ENCODE results near the gene PSMD3. TPM values are rescaled to one million over a fixed set of nuclear protein-coding genes. Genes with fewer than 3 reads are reported as not detected.

PSMD3 gene
- total RNA-seq, 1 donor from 2014 or later, result 93.1 TPM

- no peak for TF ChIP-seq CTCF (IDR thresholded peaks at IDR 0.05)
- intact Hi-C loops (cut with DNase I), result no loop called here
- Histone ChIP-seq H3K27me3 (no peaks in the 10 kb centered on the region), H3K4me3 (no peak within 1 kb of the TSS), H3K4me1 (no peaks in the 10 kb centered on the region), H3K27ac (no peak within 1 kb of the TSS), H3K9me3 (no peaks in the 10 kb centered on the region), H3K36me3 (no peaks in the 10 kb centered on the region)
- no peak for DNase-seq (ENCODE audit: low spot score in 2 of 2)
These were observed 17.9 kb upstream of the PSMD3 start, which contains the start of gene GSDMA for GRCh38 chr17:39962642-39963220. GSDMA (plus strand) TSS chr17:39963004; CDS start chr17:39965688, 2,684 bp downstream.

- DNase-seq (ENCODE audit: low spot score in 2 of 2), result no peak
- intact Hi-C loops (cut with DNase I), result no loop called here
- H3K36me3 ChIP-seq, result no peaks in the 10 kb centered on the region
- no peak for TF ChIP-seq CTCF (IDR thresholded peaks at IDR 0.05)
- H3K27ac ChIP-seq, result no peak overlapping the region
- H3K27me3 ChIP-seq, result no peaks in the 10 kb centered on the region
- H3K4me1 ChIP-seq, result no peaks in the 10 kb centered on the region
- no peaks in the 10 kb centered on the region for H3K9me3 ChIP-seq
- H3K4me3 ChIP-seq, result no peak overlapping the region
These were observed 16.8 kb upstream of the PSMD3 start for GRCh38 chr17:39963829-39964228.

- intact Hi-C loops (cut with DNase I), result no loop called here
- no peak for DNase-seq (ENCODE audit: low spot score in 2 of 2)
- H3K9me3 ChIP-seq, result no peaks in the 10 kb centered on the region
- H3K27ac ChIP-seq, result no peak overlapping the region
- no peaks in the 10 kb centered on the region for H3K27me3 ChIP-seq
- H3K4me3 ChIP-seq, result no peak overlapping the region
- TF ChIP-seq CTCF (IDR thresholded peaks at IDR 0.05), result no peak
- H3K4me1 ChIP-seq, result no peaks in the 10 kb centered on the region
- H3K36me3 ChIP-seq, result no peaks in the 10 kb centered on the region
These were observed 15.4 kb upstream of the PSMD3 start for GRCh38 chr17:39965017-39965699.

- Histone ChIP-seq H3K36me3 (no peaks in the 10 kb centered on the region), H3K4me1 (no peaks in the 10 kb centered on the region), H3K27me3 (no peaks in the 10 kb centered on the region), H3K9me3 (no peaks in the 10 kb centered on the region), H3K4me3 (no peak overlapping the region), H3K27ac (no peak overlapping the region)
- intact Hi-C loops (cut with DNase I), result no loop called here
- no peak for DNase-seq (ENCODE audit: low spot score in 2 of 2)
- no peak for TF ChIP-seq CTCF (IDR thresholded peaks at IDR 0.05)
These were observed 13.8 kb upstream of the PSMD3 start for GRCh38 chr17:39966771-39967170.

DNA sequence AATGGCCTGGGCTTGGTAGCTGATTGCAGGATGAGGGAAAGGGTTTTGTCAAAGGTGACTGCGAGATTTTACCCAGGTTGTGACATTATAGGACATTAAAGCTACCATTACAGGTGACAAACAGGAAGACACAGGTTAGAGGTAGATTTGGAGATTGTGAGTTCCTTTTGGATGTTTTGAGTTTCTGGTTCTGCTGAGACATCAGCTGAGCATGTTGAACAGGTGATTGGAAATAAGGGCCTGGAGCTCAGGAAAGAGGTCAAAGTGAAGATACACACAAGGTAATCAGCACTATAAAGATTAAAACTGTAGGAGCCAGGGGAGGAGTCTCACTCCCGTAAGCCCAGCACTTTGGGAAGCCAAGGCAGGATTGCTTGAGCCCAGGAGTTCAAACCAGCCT, 11.8 kb upstream of the PSMD3 start:
- Histone ChIP-seq H3K36me3 (no peaks in the 10 kb centered on the region), H3K27ac (no peak overlapping the region), H3K4me1 (no peaks in the 10 kb centered on the region), H3K27me3 (no peaks in the 10 kb centered on the region), H3K4me3 (no peak overlapping the region), H3K9me3 (no peaks in the 10 kb centered on the region)
- no peak for TF ChIP-seq CTCF (IDR thresholded peaks at IDR 0.05)
- intact Hi-C loops (cut with DNase I), result no loop called here
- no peak for DNase-seq (ENCODE audit: low spot score in 2 of 2)
